ENCODE measurements around the gene BAHCC1.

The BAHCC1 gene

GRCh38 chr17:81445642-81446503, 50.6 kb downstream of the BAHCC1 start:
- no peak for DNase-seq

DNA sequence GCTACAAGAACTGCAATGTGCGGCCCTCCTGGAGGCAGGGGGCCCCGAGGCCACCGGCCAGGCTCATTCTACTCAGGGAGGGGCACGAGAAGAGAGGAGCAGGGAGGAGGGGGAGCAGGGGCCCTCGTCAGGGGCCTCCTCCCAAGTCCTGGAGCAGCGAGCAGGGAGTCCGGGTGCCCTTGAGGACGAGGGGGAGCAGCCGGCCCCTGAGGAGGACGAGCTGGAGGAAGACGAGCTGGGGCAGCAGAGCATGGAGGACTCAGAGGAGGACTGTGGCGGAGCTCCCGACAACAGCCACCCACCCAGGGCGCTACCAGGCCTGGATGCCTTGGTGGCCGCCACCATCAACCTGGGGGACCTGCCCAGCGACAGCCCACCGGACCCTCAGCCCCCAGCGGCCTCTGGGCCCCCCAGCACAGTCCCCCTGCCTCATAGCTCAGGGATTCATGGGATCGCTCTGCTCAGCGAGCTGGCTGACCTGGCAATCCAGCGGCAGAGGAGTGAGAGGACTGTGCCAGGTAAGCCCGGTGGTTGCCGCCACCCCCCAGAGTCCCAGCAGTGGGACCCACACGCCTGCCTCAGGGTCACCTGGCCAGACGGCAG, 52.2 kb downstream of the BAHCC1 start:
- no peak for DNase-seq

DNA sequence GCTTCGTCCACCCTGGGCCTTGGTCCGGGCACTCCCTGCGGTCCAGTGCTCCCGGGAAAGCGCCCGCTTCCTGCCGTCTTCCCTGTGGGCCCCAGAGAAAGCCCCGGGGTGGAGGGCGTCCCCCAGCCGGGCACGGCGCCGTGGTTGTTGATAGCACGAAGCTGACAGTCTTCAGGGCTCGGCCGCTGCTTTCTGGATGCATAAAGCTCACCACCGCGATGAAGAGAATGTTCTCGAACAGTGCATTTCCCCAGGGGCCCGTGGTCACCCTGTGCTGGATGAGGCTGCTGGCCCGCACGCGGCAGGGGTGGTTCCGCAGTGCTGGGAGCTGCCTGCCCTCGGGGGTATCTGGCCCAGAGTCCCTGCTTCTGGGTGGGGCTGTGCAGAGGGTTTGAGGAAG, 53.2 kb downstream of the BAHCC1 start:
- DNase-seq = no peak

GRCh38 chr17:81448950-81449349, 53.7 kb downstream of the BAHCC1 start:
- no peak for DNase-seq

DNA sequence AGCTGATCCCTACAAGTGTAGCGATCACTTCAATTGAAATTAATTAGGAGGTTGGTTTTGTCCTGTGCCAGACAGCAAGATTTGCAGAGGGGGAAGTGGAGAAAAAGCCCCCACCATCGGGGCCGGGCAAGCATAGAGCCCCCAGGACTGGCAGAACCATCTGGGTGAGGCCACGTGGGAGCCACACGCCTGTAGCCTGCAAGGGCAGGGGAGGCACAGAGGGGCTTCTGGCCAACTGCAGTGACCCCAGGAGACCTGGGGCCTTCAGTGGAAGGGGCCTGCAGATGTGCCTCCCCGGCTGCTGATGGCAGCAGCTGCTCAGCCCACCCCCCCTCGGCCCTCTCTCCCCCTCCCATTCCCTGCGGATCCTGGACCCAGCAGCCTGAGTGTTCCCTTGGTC, 54.1 kb downstream of the BAHCC1 start:
- DNase-seq = no peak

GRCh38 chr17:81451823-81452222, 56.6 kb downstream of the BAHCC1 start:
- DNase-seq = no peak

GRCh38 chr17:81452551-81452950, 57.3 kb downstream of the BAHCC1 start:
- no peak for DNase-seq

GRCh38 chr17:81453076-81453475, 57.8 kb downstream of the BAHCC1 start:
- no peak for DNase-seq

DNA sequence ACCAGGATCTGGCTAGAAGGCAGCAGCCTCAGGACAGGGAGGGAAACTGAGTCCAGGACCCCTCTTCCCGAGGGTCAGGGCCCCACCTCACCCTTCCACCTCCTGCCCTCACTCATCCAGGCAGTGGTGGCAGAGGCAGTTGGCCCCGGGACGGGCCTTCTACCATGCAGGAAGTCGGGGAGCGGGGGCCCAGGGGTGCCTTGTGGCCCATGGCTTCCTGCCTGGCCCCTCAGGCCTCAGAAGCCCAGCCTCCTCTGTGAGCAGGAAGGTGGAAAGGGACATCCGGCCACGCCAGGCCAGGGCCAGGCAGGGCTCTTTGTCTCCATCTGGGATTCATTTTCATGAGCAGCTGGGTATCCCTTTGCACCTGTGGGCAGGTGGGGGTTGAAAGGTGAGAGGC, 58.5 kb downstream of the BAHCC1 start:
- DNase-seq = no peak

- DNase-seq = no peak
Measured at GRCh38 chr17:81454473-81454872, 59.2 kb downstream of the BAHCC1 start.

DNA sequence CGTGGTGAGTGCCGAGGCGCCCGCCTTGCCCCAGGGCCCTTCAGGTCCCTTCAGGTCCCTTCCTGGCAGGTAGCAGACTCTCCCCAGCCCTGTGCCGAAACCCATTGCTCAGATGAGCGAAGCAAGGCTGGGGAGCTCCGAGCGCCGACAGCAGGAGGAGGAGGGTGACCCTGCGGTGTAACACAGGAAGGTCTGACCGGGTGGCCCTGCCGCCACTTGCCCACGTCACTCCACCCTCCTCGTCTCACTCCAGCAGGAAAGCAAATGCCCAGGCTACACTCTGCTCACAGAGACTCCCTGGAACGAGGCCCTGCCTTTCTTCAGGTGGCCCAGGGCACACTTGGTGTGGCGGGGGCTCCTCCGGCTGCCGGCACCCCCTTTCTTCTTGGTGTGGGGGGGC, 60.1 kb downstream of the BAHCC1 start:
- no peak for DNase-seq

DNA sequence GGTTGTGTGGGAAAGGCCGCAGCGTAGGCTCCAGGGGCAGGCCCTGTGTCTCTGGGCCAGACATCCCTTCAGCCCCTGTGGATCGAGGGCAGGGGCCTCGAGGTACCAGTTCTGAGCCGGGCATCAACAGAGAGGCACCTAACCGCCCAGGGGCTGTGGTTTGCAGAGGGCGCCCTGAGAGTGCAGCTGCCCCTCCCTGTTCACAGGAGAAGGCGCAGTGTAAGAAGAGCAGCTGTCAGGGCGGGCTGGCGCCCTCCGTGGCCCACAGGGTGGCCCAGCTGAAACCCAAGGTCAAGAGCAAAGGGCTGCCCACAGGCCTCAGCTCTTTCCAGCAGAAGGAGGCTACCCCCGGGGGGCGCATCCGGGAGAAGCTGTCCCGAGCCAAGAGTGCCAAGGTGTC, 60.8 kb downstream of the BAHCC1 start:
- no peak for DNase-seq

DNA sequence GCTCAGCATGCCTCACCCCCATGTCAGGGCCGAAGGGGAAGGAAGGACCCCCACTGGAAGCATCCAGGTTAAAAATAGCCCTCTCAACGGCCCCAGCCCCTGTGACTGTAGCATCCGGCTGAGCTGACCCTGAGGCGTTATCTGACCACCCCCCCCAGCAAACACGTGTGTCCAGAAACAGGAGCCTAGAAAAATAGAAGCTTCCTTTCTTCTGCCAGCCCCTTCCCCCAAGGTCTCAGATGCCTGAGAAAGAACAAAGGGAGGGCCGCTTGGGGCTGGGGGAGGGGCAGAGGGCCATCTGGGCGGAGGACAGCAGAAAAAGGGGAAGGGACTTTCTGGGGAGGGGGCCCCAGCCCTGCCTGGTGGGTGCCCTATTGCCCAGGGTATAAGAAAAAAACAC, 61.5 kb downstream of the BAHCC1 start:
- DNase-seq = no peak

- DNase-seq = no peak
Measured at GRCh38 chr17:81457401-81457800, 62.1 kb downstream of the BAHCC1 start.

- no peak for DNase-seq
Measured at GRCh38 chr17:81457917-81458555, 62.8 kb downstream of the BAHCC1 start.

DNA sequence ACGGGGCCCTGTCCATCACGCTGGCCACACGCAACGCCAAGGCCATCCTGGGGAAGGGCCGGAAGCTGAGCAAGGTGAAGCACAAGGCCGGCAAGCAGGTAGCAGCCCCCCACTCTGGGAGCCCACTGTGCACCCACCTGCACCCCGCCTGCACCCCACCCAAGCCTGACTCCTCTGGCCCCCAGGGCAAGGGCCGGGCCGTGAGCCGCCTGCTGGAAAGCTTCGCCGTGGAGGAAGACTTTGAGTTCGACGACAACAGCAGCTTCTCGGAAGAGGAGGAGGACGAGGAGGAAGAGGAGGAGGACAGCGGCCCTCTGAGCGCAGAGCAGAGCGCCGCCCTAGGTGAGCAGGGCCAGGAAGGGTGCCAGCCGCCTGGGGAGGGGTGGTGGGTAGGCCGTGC, 63.4 kb downstream of the BAHCC1 start:
- no peak for DNase-seq

GRCh38 chr17:81459224-81459623, 64.0 kb downstream of the BAHCC1 start:
- DNase-seq = no peak

GRCh38 chr17:81459864-81460263, 64.6 kb downstream of the BAHCC1 start:
- DNase-seq = no peak

- no peak for DNase-seq
Measured at GRCh38 chr17:81460856-81461460, 65.7 kb downstream of the BAHCC1 start.

DNA sequence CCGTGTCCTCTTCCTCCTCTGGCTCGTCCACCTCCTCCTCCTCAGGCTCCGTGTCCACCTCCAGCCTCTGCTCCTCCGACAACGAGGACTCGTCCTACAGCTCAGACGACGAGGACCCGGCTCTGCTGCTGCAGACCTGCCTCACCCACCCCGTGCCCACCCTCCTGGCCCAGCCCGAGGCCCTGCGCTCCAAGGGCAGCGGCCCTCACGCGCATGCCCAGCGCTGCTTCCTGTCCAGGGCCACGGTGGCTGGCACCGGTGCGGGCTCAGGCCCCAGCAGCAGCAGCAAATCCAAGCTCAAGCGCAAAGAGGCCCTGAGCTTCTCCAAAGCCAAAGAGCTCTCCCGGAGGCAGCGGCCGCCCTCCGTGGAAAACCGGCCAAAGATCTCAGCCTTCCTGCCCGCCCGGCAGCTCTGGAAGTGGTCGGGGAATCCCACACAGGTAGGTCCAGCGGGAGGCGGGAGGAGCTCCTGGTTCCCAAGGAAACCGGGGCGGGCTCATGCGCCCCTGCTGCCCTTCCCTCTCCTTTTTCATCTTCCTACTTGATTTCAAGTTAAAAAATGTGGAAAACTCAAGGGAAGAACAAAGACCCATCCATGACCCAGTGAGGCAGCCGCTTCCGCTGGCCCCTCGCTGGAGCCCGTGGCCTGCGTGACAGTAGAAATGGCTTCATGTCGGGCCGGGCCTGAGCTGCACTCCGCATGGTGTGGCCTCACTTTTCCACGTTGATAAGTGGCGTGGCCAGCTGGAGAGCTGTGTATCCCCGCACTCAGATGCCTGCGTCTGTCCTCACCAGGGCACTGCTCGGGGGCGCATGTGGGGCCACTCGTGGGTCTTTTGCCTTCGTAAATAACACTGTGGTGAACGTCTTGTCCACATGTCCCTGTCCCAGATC, 66.6 kb downstream of the BAHCC1 start:
- DNase-seq = no peak

- no peak for DNase-seq
Measured at GRCh38 chr17:81462506-81463125, 67.4 kb downstream of the BAHCC1 start.

DNA sequence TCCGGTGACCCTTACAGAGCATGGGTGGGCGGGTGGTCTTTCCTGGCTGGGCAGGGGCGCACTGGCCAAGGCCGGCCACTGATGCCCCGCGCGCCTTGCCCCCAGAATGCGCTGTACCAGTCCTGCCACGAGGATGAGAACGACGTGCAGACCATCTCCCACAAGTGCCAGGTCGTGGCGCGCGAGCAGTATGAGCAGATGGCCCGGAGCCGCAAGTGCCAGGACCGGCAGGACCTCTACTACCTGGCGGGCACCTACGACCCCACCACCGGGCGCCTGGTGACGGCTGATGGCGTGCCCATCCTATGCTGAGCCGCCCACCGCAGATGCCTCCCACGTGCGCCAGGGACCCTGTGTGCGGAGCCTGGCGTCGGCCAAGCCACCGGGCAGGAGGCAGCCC, 68.2 kb downstream of the BAHCC1 start:
- no peak for DNase-seq

All from right forelimb (tissue), 1 donor.